HUDEP-2 (cell line): ENCODE results near the gene SET.

Source experiments
- DNase-seq, 76 experiments: peaks; one replicate each; lab custom pipeline; 2025; ENCODE audit not compliant: unreplicated experiment in 76 of 76; lab: John Stamatoyannopoulos, UW

SET gene

DNA sequence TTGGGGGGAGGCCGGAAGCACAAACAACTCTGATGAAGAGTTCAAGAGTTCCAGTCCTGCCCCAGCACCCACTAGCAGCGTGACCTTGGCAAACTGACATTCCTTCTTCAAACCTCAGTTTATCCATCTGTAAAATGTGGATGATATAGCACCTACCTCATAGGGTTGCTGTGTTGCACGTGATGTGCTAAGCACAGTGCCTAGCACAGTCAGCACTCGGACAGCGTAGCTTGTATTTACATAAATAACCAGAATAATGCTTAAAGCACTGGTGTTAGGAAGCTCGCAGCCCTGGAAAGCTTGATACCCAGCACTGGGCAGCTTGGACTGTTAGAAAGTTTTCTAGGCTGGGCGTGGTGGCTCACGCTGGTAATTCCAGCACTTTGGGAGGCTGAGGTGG lies 18.4 kb downstream of the SET start:
- DNase-seq = no peak

DNA sequence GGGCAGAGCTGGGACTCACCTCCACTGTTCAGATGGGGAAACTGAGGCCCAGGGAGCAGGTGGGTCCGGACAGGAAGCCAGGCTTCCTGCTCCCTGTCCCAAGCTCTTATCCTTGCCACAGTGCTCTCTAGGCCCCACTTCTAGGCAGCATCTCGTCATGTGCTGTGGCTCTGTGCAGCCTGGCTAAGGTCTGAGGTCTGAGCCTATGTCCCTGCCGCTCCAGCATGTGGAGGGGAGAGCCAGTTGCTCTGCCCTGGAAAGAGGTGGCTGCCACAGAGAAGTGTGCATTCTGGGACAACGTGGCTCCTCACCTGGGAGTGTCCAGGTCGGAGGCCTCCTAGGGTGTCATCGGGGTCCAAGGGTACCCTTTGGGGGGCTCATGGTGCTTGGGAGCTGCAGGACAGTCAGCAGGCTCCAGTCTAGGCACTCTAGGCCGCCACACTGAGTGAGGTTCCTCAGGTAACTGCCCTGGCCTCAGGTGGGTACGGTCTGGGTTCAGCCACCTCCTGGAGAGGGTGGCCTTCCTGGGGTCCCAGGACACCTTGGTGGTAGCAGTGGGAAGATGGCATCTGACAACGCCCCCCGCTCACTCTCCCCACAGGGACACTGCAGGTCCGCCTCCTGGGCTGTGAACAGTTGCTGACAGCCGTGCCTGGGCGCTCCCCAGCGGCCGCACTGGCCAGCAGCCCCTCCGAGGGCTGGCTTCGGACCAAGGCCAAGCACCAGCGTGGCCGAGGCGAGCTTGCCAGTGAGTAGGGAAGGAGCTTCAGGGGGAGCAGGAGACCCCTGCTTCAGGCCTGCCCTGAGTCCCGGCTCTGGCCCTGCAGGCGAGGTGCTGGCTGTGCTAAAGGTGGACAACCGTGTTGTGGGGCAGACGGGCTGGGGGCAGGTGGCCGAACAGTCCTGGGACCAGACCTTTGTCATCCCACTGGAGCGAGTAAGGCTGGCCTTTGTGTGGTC lies 23.7 kb downstream of the SET start:
- DNase-seq = no peak

DNA sequence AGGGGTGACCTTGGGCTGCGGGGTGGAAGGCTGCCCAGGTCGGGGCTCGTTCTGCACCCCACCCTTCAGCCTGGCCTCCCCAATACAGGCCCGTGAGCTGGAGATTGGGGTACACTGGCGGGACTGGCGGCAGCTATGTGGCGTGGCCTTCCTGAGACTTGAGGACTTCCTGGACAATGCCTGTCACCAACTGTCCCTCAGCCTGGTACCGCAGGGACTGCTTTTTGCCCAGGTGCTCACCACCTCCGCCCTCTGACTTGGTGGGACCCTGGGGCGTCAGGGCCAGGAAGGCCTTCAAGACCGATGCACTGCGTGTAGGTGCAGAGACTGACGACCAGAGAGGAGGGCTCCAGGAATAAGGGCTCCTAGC lies 24.4 kb downstream of the SET start:
- DNase-seq = no peak

DNA sequence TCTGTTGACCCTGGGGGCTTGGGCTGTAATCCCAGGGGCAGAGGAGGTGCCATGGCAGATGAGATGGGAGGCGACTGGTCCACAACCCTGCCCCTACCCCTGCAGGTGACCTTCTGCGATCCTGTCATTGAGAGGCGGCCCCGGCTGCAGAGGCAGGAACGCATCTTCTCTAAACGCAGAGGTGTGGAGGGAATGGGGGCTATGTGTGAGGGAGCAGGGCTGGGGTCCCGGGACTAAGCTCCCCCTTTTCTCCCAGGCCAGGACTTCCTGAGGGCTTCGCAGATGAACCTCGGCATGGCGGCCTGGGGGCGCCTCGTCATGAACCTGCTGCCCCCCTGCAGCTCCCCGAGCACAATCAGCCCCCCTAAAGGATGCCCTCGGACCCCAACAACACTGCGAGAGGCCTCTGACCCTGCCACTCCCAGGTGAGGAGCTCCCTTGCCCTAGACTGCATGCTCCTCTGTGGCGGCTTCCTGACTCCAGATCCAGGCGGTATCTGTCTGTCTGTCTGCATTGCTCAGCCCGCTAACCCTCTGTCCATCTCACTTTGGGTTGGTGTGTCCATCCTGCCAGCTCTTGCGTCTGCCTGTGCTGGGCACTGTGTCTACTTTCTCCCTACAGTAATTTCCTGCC lies 25.0 kb downstream of the SET start:
- DNase-seq = no peak

DNA sequence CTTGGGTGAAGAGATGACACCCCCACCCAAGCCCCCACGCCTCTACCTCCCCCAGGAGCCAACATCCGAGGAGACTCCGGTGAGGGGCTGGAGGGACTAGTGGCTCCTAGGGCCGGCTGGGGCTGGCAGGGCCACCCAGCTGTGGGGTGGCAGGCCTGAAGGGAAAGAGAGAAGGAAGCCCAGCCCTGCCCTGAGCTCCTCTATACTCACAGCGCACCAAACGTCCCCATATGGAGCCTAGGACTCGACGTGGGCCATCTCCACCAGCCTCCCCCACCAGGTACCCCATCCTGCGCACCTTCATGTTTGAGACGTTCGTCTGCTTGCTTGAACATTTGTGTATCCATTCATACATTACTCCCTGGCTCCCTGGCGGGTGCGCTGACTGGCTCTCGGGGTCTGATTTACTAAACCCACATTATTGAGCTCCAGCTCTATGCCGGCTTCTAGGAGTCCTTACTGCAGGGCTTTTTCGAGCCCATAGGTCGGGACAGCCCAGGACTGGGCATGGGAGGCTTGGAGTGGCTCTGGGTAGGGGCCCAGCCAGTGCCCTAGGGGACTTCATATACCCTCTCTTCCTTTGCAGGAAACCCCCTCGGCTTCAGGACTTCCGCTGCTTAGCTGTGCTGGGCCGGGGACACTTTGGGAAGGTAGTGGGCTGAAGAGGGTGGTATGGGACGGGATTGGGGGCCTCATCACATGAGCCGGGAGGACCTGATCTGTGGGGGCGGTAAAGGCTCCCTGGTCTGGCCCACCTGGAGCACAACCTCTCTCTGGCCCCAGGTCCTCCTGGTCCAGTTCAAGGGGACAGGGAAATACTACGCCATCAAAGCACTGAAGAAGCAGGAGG lies 25.8 kb downstream of the SET start:
- DNase-seq = no peak

DNA sequence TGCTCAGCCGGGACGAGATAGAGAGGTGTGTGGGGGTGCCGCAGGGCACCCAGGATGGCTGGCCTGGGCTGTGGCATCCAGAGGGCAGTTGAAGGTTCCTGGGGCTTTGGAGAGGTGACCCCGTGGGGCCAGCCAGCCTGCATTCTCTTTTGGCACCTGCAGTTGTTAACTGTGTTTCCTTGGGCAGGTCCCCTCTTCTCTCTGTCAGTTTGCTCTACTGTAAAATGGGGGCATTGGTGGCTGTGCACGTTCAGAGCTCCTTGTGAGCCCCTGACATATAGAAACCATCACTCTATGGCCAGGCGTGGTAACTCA lies 26.4 kb downstream of the SET start:
- no peak for DNase-seq

DNA sequence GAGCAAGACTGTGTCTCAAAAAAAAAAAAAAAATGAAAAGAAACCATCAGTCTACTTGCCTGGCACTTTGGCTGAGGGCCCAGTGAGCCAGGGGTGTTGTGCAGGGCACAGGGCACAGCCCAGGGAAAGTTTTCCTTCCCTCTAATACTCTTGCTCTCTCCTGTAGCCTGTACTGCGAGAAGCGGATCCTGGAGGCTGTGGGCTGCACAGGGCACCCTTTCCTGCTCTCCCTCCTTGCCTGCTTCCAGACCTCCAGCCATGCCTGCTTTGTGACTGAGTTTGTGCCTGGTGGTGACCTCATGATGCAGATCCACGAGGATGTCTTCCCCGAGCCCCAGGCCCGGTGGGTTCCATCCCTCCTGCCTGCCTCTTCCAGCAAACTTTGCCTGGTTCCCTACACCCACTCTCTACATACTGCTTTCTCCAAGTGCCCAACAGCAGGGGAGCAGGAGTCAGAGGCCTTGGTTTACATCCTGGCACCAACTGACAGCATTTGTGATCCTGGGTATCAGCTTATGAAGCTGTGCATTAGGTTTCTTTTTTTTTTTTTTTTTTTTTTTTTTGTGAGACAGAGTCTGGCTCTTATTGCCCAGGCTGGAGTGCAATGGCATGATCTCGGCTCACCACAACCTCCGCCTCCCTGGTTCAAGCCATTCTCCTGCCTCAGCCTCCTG lies 27.7 kb downstream of the SET start:
- no peak for DNase-seq

DNA sequence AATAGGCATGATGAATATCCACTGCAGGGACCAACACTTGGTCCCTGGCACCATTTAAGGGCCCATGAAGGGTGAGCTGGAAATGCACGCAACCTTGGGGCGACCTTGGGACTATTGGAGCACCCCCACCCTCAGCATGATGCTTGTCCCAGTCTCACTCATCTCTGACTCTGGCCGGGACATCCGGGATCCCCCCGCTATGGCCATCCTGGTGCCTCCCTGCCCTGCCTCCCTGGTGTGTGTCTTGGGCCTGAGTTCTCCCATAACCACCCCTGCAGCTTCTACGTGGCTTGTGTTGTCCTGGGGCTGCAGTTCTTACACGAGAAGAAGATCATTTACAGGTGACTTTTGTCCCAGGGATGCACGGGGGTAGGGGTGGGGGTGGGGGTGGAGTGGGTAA lies 29.0 kb downstream of the SET start:
- no peak for DNase-seq

DNA sequence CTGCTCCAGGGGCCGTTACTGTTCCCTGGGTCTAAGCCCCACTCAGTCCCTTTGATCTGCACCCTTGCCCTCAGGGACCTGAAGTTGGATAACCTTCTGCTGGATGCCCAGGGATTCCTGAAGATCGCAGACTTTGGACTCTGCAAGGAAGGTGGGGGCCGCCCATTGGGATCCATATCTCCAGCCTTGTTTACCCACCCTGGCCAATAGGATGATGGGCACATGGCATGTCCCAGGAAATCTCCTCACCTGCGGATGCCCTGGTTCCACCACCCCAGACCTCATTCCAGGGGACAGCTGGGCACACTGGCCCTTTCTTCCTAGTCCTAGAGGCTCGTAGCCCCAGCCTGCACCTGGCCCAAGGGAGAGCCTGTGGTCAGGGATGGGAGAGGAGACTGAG lies 29.5 kb downstream of the SET start:
- DNase-seq = no peak

DNA sequence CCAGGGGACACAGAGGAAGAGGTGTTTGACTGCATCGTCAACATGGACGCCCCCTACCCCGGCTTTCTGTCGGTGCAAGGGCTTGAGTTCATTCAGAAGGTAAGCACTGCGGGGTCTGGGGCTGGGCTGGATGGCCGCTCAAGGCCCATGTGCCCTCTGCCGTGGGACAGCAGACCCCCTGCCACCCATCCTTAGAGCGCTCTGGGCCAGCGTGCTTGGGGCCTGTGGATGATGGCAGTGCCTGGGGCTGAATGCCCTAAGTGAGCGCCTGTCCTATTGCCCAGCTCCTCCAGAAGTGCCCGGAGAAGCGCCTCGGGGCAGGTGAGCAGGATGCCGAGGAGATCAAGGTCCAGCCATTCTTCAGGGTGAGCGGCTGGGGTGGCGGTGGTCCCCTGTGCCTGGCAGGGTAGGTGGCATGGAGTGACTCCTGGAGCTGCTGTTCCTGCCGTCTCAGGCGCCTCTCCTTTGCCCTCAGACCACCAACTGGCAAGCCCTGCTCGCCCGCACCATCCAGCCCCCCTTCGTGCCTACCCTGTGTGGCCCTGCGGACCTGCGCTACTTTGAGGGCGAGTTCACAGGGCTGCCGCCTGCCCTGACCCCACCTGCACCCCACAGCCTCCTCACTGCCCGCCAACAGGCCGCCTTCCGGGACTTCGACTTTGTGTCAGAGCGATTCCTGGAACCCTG lies 31.0 kb downstream of the SET start:
- DNase-seq = no peak

DNA sequence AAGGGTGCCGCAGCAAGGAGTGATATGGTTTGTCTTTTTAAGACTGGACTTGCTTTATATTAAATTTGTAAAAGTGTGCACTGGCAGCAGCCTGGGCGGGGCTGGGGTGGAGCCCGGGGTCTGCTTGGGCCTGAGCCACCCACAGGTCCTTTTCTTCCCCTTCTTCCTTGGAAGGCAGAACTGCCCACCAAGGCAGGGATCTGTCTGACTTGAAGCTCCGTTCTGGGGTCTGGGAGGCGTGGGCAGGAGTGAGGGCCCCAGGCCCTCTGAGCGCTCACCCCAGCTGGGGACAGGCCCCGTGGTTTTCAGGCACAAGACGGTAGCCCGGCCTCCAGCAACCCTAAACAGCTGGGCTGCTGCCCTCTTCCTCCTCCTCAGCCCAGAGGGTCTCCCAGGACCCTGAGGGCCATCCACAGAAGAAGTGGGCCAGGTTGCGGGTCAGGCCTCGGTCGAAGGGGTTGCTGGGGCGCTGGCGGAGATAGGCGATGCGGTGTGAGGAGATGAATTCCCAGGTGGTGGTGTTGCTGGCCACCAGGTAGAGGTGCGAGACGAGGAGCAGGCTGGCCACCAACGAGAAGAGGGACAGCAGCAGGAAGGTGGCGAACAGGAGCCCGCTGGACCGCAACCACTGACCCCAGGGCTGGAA lies 31.9 kb downstream of the SET start:
- DNase-seq = no peak

DNA sequence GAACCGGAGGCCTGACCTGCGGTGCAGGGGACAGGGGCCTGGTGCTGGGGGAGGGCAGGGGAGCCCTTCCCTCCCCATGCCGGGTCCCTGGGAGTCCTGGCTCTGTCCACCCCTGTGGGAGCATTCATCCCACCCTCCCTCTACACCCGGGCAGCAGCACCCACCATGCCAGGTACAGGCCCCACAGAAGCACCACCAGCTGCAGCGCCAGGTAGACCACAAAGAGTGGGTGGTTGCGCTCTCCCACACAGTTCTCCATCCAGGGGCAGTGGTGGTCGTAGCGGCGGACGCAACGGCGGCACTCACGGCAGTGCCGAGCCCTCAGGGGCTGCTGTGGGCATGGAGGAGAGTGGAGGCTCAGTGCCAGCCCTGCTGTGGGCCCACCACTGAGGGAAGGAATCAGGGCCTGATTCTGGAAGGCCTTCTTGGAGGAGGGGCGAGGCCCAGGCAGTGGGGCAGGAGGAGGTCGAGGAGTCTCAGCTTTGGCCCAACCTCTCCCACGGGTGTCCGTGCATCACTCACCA lies 32.5 kb downstream of the SET start:
- DNase-seq = no peak

DNA sequence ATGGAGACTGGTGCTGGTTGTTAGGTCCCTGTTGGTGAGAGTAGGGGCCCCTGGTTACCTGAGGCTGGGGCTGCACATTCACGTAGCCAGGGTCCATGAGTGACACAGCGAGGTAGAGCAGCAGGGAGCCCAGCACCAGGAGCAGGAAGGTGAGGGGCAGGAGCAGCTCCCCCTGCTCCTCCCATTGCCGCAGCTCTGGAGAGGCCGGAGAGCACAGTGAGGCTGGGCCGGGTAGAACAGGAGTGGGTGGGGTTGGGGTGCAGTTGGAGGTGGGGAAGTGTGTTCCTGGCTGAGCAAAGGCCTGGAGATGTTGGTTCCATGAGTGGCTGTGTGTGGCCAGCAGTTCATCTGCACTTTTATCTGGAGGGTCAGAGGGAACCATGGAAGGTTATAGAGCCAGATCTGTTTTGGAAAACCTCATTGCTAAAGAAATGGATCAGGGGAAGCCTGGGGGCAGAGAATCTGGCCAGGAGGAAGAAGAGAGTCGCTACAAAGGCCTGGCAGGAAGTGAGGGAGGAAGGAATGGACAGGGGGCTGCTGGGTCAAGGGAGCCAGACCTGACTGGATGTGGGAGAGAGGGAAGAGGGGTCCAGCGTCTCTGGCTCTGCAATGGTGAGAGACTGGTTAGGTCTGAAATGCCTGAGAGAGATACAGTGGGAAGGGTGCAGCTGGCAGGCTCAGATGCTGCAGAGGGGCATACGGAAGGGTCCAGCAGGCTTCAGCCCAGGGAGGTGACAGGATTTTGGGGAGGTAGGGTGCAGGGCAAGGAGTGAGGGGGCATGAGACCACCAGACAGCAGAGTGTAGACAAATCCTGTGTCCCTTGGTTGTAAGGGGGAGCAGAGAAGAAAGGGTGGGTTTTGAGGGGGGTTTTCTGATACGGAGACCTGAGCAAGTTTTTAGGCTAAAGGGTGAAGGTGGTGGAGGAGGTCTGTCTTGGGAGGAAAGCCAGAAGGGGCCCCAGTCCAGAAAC lies 33.6 kb downstream of the SET start:
- no peak for DNase-seq

DNA sequence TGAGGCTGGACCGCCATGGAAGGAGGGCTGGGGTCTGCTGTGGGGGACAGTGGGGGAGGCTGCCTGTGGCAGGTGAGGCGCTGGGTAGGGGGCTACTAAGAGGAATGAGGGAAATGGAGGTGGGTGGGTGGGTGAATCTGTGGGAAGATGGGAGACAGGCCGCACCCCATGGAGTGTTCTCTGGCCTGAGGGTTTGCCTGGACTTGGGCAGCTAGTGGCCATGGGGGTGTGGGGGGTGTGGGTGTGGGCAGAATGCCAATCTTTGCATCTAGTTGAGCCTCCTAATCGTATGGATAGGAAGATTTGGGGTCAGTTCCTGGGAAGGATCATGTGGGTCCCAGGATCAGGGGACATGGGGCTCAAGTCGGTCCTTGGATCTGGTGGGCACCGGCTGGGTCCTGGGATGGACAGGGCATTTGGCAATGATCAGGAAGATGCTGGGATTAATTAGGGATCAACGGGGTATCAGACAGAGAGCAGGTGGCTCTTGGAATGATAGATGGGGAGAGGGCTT lies 34.4 kb downstream of the SET start:
- peak in 1 of 76 experiments; percentile 6 for DNase-seq

DNA sequence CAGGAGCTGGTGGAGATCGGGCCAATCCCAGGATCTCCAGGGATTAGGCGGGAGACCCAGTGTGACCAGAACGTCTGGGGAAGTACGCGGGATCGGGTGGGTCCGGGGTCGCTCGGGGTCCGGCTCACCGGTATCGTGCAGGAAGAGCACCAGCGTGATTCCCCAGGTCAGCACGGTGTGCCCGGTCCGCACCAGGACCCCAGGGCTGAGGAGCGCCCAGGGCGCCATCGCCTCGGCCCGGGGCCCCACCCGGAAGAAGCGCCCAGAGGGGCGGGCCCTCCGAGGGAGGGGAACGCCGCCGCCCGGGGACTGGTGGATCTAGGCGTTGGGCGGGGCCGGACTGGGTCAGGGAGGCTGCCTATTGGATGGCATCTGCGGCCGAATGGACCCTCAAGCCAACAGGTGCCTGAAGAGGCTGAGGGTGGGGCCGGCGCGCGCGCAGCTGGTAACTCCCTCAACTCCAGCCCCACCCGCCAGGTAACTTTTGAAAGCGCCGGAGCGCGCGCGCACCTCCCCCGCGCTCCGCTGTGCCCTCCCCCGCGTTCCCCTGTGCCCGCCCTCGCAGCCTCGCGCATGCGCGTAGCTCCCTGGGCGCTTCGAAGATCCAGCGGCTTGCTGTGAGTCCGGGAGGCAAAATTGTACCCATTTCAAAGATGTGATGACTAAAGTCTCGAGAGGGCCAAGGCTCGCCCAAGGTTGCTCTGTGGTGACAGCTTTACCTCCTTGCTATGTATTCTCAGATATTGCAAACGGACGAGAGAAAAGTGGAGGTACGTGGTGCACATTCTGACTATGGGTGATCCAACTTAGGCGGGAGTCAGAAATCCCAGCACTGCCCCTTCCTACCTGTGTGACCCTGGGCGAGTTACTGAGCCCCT lies 35.1 kb downstream of the SET start, which contains the start of gene ZDHHC12:
Gene ZDHHC12 (minus strand): TSS at position 262 of the 878 bp plus-strand sequence. CDS start 34 bp downstream, at position 228.
- DNase-seq = peak in 74 of 76 experiments; percentile 86 to 98 (median 95)

DNA sequence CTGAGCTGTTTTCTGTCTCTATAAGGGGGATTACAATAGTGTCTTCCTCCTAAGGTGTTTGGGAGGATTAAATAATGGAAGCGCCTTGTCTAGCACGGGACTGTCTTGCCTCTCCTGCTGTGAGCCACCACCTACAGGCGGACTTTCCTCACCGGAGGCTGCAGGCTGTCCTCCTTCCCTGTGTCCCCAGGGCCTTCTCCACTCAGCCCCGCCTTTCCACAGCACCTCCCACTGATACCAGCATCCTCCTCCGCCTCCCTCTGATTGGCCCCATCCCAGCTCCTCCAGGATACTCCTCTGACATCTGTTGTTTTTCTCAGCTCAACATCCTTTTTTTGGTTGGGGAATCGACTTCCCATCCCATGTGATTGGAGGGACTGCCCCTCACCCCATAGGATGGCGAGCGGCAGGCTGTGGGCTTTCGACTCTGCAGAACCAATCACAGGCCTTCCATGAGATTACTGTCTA lies 35.8 kb downstream of the SET start:
- peak in 63 of 76 experiments; percentile 0 to 70 (median 44) for DNase-seq
